ENCODE results near the gene COX5A. TPM values are rescaled to one million over a fixed set of nuclear protein-coding genes. Genes with fewer than 3 reads are reported as not detected.
"Not testable (repeated sequence)": the region's sequence is repeated elsewhere in the genome, so short reads cannot be mapped to it uniquely, and the experiment has no call there.

Gene COX5A
- total RNA-seq, 1 donor from 2014 or later = 248 TPM

GRCh38 chr15:74891469-74891868 is 46.4 kb downstream of the COX5A start:
- Mint-ChIP-seq H3K4me3 (peak overlapping the region; percentile 70), H3K27ac (no peak overlapping the region), H3K9me3 (no peaks in the 10 kb centered on the region), H3K36me3 (peaks cover 5% of the 10 kb centered on the region), H3K4me1 (ENCODE audit: unreplicated experiment) (peaks cover 17% of the 10 kb centered on the region), H3K27me3 (no peaks in the 10 kb centered on the region)
- DNase-seq (ENCODE audit: extremely low spot score, unreplicated experiment) = no peak
- TF ChIP-seq CTCF (conservative IDR thresholded peaks at IDR 0.05) = no peak

GRCh38 chr15:74890665-74890960 is 47.3 kb downstream of the COX5A start:
- Mint-ChIP-seq H3K27ac (peak overlapping the region; percentile 51), H3K4me1 (ENCODE audit: unreplicated experiment) (peaks cover 17% of the 10 kb centered on the region), H3K36me3 (peaks cover 5% of the 10 kb centered on the region), H3K27me3 (no peaks in the 10 kb centered on the region), H3K9me3 (no peaks in the 10 kb centered on the region), H3K4me3 (peak overlapping the region; percentile 90)
- TF ChIP-seq CTCF (conservative IDR thresholded peaks at IDR 0.05) = no peak
- no peak for DNase-seq (ENCODE audit: extremely low spot score, unreplicated experiment)

- Mint-ChIP-seq H3K4me1 (ENCODE audit: unreplicated experiment) (peaks cover 17% of the 10 kb centered on the region), H3K4me3 (peak within 1 kb of the TSS; percentile 90), H3K27ac (peak within 1 kb of the TSS; percentile 66), H3K27me3 (no peaks in the 10 kb centered on the region), H3K36me3 (peaks cover 5% of the 10 kb centered on the region), H3K9me3 (no peaks in the 10 kb centered on the region)
- peak; percentile 4 for TF ChIP-seq CTCF (conservative IDR thresholded peaks at IDR 0.05)
- peak; percentile 89 for DNase-seq (ENCODE audit: extremely low spot score, unreplicated experiment)
Observed at GRCh38 chr15:74889883-74890664, 47.8 kb downstream of the COX5A start, which contains the start of gene MPI. TSS of gene MPI (plus strand) at chr15:74890042. CDS start at chr15:74890074, 32 bp downstream.

- no peaks in the 10 kb centered on the region for H3K27me3 Mint-ChIP-seq
- no peaks in the 10 kb centered on the region for H3K9me3 Mint-ChIP-seq
- DNase-seq (ENCODE audit: extremely low spot score, unreplicated experiment) = no peak
- peaks cover 17% of the 10 kb centered on the region for H3K4me1 Mint-ChIP-seq (ENCODE audit: unreplicated experiment)
- peak; percentile 23 for TF ChIP-seq CTCF (conservative IDR thresholded peaks at IDR 0.05)
- H3K27ac Mint-ChIP-seq = peak overlapping the region; percentile 66
- H3K36me3 Mint-ChIP-seq = peaks cover 5% of the 10 kb centered on the region
- H3K4me3 Mint-ChIP-seq = peak overlapping the region; percentile 90
Observed at GRCh38 chr15:74889390-74889882, 48.4 kb downstream of the COX5A start.

GRCh38 chr15:74888716-74889115 is 49.2 kb downstream of the COX5A start:
- Mint-ChIP-seq H3K9me3 (no peaks in the 10 kb centered on the region), H3K27ac (no peak overlapping the region), H3K36me3 (peaks cover 4% of the 10 kb centered on the region), H3K4me1 (ENCODE audit: unreplicated experiment) (peaks cover 17% of the 10 kb centered on the region), H3K27me3 (no peaks in the 10 kb centered on the region), H3K4me3 (peak overlapping the region; percentile 90)
- DNase-seq (ENCODE audit: extremely low spot score, unreplicated experiment) = no peak
- TF ChIP-seq CTCF (conservative IDR thresholded peaks at IDR 0.05) = no peak

- peaks cover 17% of the 10 kb centered on the region for H3K4me1 Mint-ChIP-seq (ENCODE audit: unreplicated experiment)
- not testable (repeated sequence) for H3K36me3 Mint-ChIP-seq
Observed at GRCh38 chr15:74887537-74888193, 50.2 kb downstream of the COX5A start.

More at GRCh38 chr15:74887537-74888193, 50.2 kb downstream of the COX5A start:
- not testable (repeated sequence) for H3K9me3 Mint-ChIP-seq; H3K4me3 Mint-ChIP-seq; DNase-seq (ENCODE audit: extremely low spot score, unreplicated experiment); H3K27ac Mint-ChIP-seq; H3K27me3 Mint-ChIP-seq

All from type B pancreatic cell (in vitro differentiated cells).